HepG2 (cell line): ENCODE measurements around the gene PPP2R2C.

Source experiments
- CEBPB ChIP-seq: IDR thresholded peaks from 2 replicates; pipeline ENCODE4 v1.6.1; 2011; ENCODE audit warnings: low read depth, low read length, improper control_type of control experiment, borderline replicate concordance
- CTCF ChIP-seq: sonication (generic); formaldehyde crosslinking; IDR thresholded peaks from 2 replicates; pipeline ENCODE4 v1.5.0; 2020; ENCODE audit warnings: mild to moderate bottlenecking, missing genetic modification reagents, moderate library complexity
- HOMEZ ChIP-seq: IDR thresholded peaks from 2 replicates; pipeline ENCODE4 v1.6.1; 2016; ENCODE audit warnings: low read depth
- POLR2AphosphoS5 ChIP-seq: IDR thresholded peaks from 2 replicates; pipeline ENCODE4 v1.6.1; 2012; ENCODE audit warnings: low read depth, low read length
- REST ChIP-seq, 2 experiments: IDR thresholded peaks; 2 replicates each; pipeline ENCODE4 v1.6.1; 2011 to 2012; ENCODE audit warnings: low read length in 2 of 2, borderline replicate concordance in 1 of 2, low read depth in 1 of 2, mild to moderate bottlenecking in 1 of 2, moderate library complexity in 1 of 2
- SMYD3 ChIP-seq: sonication (generic); formaldehyde crosslinking; IDR thresholded peaks from 2 replicates; pipeline ENCODE4 v1.8.1; 2023; ENCODE audit warnings: mild to moderate bottlenecking, missing genetic modification reagents
- SRF ChIP-seq: IDR thresholded peaks from 2 replicates; pipeline ENCODE4 v1.6.1; 2011; ENCODE audit warnings: mild to moderate bottlenecking, low read depth, low read length, moderate library complexity

GRCh38 chr4:6296026-6296425 is 176.4 kb downstream of the PPP2R2C start:
- TF ChIP-seq POLR2AphosphoS5 (no peak), CTCF (CRISPR knock-in tag) (peak; percentile 47), HOMEZ (CRISPR knock-in tag) (no peak), SRF (no peak), REST (IDR thresholded peaks at IDR 0.05; ENCODE audit: borderline replicate concordance in 1 of 2, low read depth in 1 of 2, low read length in 2 of 2) (no peak), SMYD3 (CRISPR knock-in tag) (no peak), CEBPB (no peak)
